ENCODE measurements around the gene HOXB3.

HOXB3 gene

GRCh38 chr17:48598736-48599135 is 8.7 kb upstream of the HOXB3 start:
- Histone ChIP-seq H3K36me3 (ENCODE audit: control insufficient read depth in 2 of 2, insufficient read depth in 1 of 2, low read length in 2 of 2) (peaks cover 5 to 34% of the 10 kb centered on the region in 2 experiments; a peak in 1 of 3 replicates), H3K9me3 (ENCODE audit: control insufficient read depth, insufficient read depth, low read depth, low read length) (no peaks in the 10 kb centered on the region), H3K4me3 (ENCODE audit: low read depth, low read length) (no peak overlapping the region), H3K4me1 (ENCODE audit: control insufficient read depth, insufficient read depth, low read length) (peaks cover 43% of the 10 kb centered on the region), H3K27ac (ENCODE audit: extremely low read depth, low read depth, low read length) (peak overlapping the region; percentile 87)
- ChIA-PET POLR2A (interaction anchor here (0.7 to 1.0 kb wide), 4 partner anchors 11 to 27 kb away, joined by 3 to 4 read pairs (median 3); no protein-coding TSS in a partner anchor), CTCF (interaction anchor here (1.2 to 1.9 kb wide), 2 partner anchors 336 to 339 kb away, joined by 3 to 4 read pairs; no protein-coding TSS in a partner anchor)
- TF ChIP-seq ZBTB48 (tag by site-specific recombination; IDR thresholded peaks at IDR 0.05) (0 out of 2 replicates have a peak, but pooled peaks have one; percentile 14), ZNF292 (tag by site-specific recombination; IDR thresholded peaks at IDR 0.05; ENCODE audit: borderline replicate concordance, low read depth) (no peak)

GRCh38 chr17:48597778-48598631 is 8.0 kb upstream of the HOXB3 start:
- peak overlapping the region; percentile 71 for H3K4me3 ChIP-seq (ENCODE audit: low read depth, low read length)
- TF ChIP-seq PRDM4 (tag by site-specific recombination; IDR thresholded peaks at IDR 0.05) (peak; percentile 42), ZNF16 (tag by site-specific recombination; IDR thresholded peaks at IDR 0.05; ENCODE audit: low read depth) (no peak), ZBTB17 (tag by site-specific recombination; IDR thresholded peaks at IDR 0.05) (peak; percentile 51), ZNF600 (tag by site-specific recombination; IDR thresholded peaks at IDR 0.05) (peak; percentile 95), ZNF544 (tag by site-specific recombination; IDR thresholded peaks at IDR 0.05) (no peak), ZNF2 (tag by site-specific recombination; IDR thresholded peaks at IDR 0.05) (peak; percentile 56), ZNF416 (tag by site-specific recombination; IDR thresholded peaks at IDR 0.05) (no peak), ZNF366 (tag by site-specific recombination; conservative IDR thresholded peaks at IDR 0.05) (peak; percentile 30; the same call in 1 of the 2 replicates), IKZF3 (tag by site-specific recombination; IDR thresholded peaks at IDR 0.05) (peak; percentile 72), ZNF664 (tag by site-specific recombination; IDR thresholded peaks at IDR 0.05) (no peak), PRDM10 (tag by site-specific recombination; IDR thresholded peaks at IDR 0.05) (peak; percentile 93), ZNF121 (tag by site-specific recombination; IDR thresholded peaks at IDR 0.05) (0 out of 2 replicates have a peak, but pooled peaks have one; percentile 45), ZNF660 (tag by site-specific recombination; IDR thresholded peaks at IDR 0.05) (peak; percentile 12; the same call in 1 of the 2 replicates), ZNF311 (tag by site-specific recombination; IDR thresholded peaks at IDR 0.05; ENCODE audit: borderline replicate concordance) (no peak), ZNF629 (tag by site-specific recombination; IDR thresholded peaks at IDR 0.05) (peak; percentile 72), ZNF169 (tag by site-specific recombination; IDR thresholded peaks at IDR 0.05) (no peak), GFI1B (tag by site-specific recombination; IDR thresholded peaks at IDR 0.05) (peak; percentile 93), ZNF561 (tag by site-specific recombination; IDR thresholded peaks at IDR 0.05; ENCODE audit: borderline replicate concordance) (peak; percentile 47; the same call in 1 of the 2 replicates), ZNF26 (tag by site-specific recombination; IDR thresholded peaks at IDR 0.05) (no peak), ZNF560 (tag by site-specific recombination; IDR thresholded peaks at IDR 0.05; ENCODE audit: borderline replicate concordance) (no peak), ZNF174 (tag by site-specific recombination; IDR thresholded peaks at IDR 0.05) (no peak)

More at GRCh38 chr17:48597778-48598631, 8.0 kb upstream of the HOXB3 start:
- peaks cover 5 to 34% of the 10 kb centered on the region in 2 experiments; a peak in 1 of 3 replicates for H3K36me3 ChIP-seq (ENCODE audit: control insufficient read depth in 2 of 2, insufficient read depth in 1 of 2, low read length in 2 of 2)
- H3K9me3 ChIP-seq (ENCODE audit: control insufficient read depth, insufficient read depth, low read depth, low read length) = no peaks in the 10 kb centered on the region
- peak overlapping the region; percentile 87 for H3K27ac ChIP-seq (ENCODE audit: extremely low read depth, low read depth, low read length)
- ChIA-PET CTCF (interaction anchor here (1.2 to 1.9 kb wide), 2 partner anchors 335 to 339 kb away, joined by 3 to 4 read pairs; no protein-coding TSS in a partner anchor), POLR2A (interaction anchor here (0.7 to 1.0 kb wide), 4 partner anchors 11 to 27 kb away, joined by 3 to 5 read pairs (median 4); no protein-coding TSS in a partner anchor)
- peaks cover 46% of the 10 kb centered on the region for H3K4me1 ChIP-seq (ENCODE audit: control insufficient read depth, insufficient read depth, low read length)

Data from HEK293 (cell line).